Bronchial epithelial cell (primary cell): Measurements from ENCODE around the gene AGBL3. TPM values are rescaled to one million over a fixed set of nuclear protein-coding genes. Genes with fewer than 3 reads are reported as not detected.

Experiments
- DNase-seq: peaks from one replicate; pipeline ENCODE4 v3.0.0-alpha.2; 2010; ENCODE audit warnings: low read depth
- FAIRE-seq: peaks from 2 replicates; lab custom pipeline; 2011; peaks lifted over from hg19 to GRCh38; lab: Jason Lieb, UNC
- H3K27me3 ChIP-seq: 2 replicates; pipeline ENCODE4 v1.5.1; 2011; ENCODE audit warnings: low read length; ENCODE audit not compliant: control insufficient read depth, insufficient read depth
- H3K36me3 ChIP-seq: 2 replicates; pipeline ENCODE4 v1.5.1; 2011; ENCODE audit warnings: low read length; ENCODE audit not compliant: control insufficient read depth, insufficient read depth
- H3K4me3 ChIP-seq: 2 replicates; pipeline ENCODE4 v1.5.1; 2011; ENCODE audit warnings: mild to moderate bottlenecking, low read depth, low read length, control low read depth
- CTCF ChIP-seq: IDR thresholded peaks from 2 replicates; pipeline ENCODE4 v1.5.1; 2011; ENCODE audit warnings: mild to moderate bottlenecking, moderate library complexity, low read length, control low read depth, inconsistent platforms; ENCODE audit not compliant: insufficient read depth, severe bottlenecking
- total RNA-seq: library from RNA; depleted of rRNA; stranded (reverse); fragments of >200 nt; gene quantifications from 2 replicates; pipeline ENCODE4 v1.2.1, GENCODE V29; 2014

The AGBL3 gene
- total RNA-seq, 1 donor from 2014 or later = 1.8 TPM

- TF ChIP-seq CTCF = no peak
- Histone ChIP-seq H3K27me3 (no peaks in the 10 kb centered on the region), H3K4me3 (no peak overlapping the region), H3K36me3 (no peaks in the 10 kb centered on the region)
- FAIRE-seq (no peak), DNase-seq (peak; percentile 47)
Measured at GRCh38 chr7:135159359-135160085, 173.2 kb downstream of the AGBL3 start.

- no peak for TF ChIP-seq CTCF
- no peak overlapping the region for H3K4me3 ChIP-seq
- DNase-seq (no peak), FAIRE-seq (no peak)
- H3K36me3 ChIP-seq = no peaks in the 10 kb centered on the region
- no peaks in the 10 kb centered on the region for H3K27me3 ChIP-seq
Measured at GRCh38 chr7:135160098-135160857, 174.0 kb downstream of the AGBL3 start.

DNA sequence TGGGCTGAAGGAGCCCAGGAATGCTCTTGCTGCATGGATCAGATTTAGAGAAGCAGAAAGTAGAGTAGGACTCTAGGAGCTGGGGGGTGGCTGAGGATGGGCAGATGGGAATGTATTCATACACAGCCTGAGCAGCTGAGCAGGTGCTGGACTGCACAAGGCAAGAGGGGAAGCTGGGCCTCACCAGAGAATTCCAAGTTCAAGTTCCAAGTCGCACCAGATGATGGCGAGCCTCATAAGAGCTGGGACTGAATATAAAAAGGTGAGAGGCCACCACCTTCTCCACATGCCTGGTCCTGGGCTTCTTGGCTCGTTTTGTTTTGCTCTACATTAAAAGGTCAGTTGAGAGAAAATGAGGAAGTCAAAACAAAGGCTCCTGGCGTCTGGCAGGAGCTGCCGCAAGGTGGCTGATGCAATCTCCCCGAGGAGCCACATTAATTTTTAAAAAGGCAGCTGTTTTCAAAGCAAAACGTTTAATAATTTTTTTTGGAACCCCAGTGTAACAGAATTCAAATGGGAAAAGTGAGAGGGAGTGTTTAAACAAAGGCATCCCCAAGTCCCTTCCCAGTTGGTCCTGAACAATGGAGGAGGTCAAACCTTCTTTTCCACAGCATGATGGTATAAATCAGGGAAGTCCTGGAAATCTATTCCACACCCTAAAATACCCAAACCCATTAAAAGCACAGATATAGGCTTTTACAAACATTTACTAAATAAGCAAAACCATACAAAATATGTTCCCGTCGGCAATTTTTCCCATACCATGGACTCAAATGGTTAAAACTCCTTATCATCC lies 174.7 kb downstream of the AGBL3 start:
- no peak for TF ChIP-seq CTCF
- DNase-seq = no peak
- FAIRE-seq = no peak
- H3K27me3 ChIP-seq = no peaks in the 10 kb centered on the region
- no peak overlapping the region for H3K4me3 ChIP-seq
- H3K36me3 ChIP-seq = no peaks in the 10 kb centered on the region

GRCh38 chr7:135161669-135162068 lies 175.4 kb downstream of the AGBL3 start:
- FAIRE-seq (no peak), DNase-seq (no peak)
- H3K27me3 ChIP-seq = no peaks in the 10 kb centered on the region
- no peak overlapping the region for H3K4me3 ChIP-seq
- no peak for TF ChIP-seq CTCF
- peaks cover 4% of the 10 kb centered on the region for H3K36me3 ChIP-seq

- TF ChIP-seq CTCF = no peak
- Histone ChIP-seq H3K36me3 (peaks cover 9% of the 10 kb centered on the region), H3K4me3 (no peak overlapping the region), H3K27me3 (no peaks in the 10 kb centered on the region)
- FAIRE-seq (no peak), DNase-seq (no peak)
Measured at GRCh38 chr7:135162382-135163001, 176.2 kb downstream of the AGBL3 start.
